ENCODE data around the gene LPCAT1.

GRCh38 chr5:1552521-1553255, 28.9 kb upstream of the LPCAT1 start:
- TF ChIP-seq POLR2AphosphoS5 (IDR thresholded peaks at IDR 0.05; ENCODE audit: borderline replicate concordance, low read depth, low read length) (no peak), EZH2 (IDR thresholded peaks at IDR 0.05) (no peak)

All from SK-N-MC (cell line).